GM19099 (cell line): ENCODE data around the gene GMPPA.

Experiments used
- POLR2A ChIP-seq: IDR thresholded peaks from 3 replicates; pipeline ENCODE4 v1.6.1; 2011; ENCODE audit warnings: low read depth; ENCODE audit not compliant: insufficient read length; ENCODE audit errors: extremely low read depth

The GMPPA gene

DNA sequence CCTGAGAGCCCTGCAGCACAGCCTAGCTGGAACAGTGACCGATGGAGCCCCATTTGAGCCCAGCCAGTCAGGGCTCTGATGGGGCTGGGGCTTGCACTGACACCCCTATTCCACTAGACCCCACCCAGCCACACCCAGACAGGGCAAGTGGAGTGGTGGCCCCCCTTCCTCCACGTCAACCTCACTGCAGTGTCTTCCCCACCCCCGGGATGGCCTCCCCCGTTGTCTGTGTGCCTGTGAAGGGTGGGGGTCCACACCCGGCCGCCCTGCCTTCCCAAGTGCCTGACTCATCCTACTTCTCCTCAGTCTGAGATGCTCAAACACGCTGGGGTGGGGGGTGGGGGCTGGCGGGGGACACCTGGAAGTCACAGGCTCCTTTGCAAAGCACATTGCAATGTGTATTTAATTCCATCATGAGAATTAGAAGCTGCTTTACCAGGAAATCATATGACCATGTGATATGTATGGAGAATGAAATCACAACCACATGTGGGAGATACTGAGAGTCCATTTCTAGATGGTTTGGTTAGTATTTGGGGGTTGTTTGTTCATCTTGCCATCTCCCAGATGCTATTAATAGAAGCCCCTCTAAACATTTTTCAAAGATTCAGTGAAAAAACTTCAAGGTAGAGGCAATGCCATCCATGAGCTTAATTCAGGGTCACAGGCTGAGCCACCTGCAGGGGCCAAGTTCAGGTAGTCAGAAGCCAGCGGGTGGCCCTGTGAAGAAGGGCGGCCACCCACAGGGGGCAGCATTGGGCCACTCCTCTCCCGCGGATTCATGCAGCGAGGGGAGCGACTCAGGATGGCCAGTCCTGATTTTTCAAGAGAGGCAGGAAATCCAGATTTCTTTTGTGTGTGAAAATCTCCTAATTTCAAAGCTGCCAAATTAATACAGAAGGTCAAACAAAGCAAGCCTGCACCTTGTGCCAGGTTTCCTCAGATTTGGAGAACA, 22.7 kb upstream of the GMPPA start:
- TF ChIP-seq POLR2A = no peak

GRCh38 chr2:219476652-219477151, 22.0 kb upstream of the GMPPA start:
- no peak for TF ChIP-seq POLR2A

- TF ChIP-seq POLR2A = no peak
Measured at GRCh38 chr2:219477179-219477578, 21.5 kb upstream of the GMPPA start.

DNA sequence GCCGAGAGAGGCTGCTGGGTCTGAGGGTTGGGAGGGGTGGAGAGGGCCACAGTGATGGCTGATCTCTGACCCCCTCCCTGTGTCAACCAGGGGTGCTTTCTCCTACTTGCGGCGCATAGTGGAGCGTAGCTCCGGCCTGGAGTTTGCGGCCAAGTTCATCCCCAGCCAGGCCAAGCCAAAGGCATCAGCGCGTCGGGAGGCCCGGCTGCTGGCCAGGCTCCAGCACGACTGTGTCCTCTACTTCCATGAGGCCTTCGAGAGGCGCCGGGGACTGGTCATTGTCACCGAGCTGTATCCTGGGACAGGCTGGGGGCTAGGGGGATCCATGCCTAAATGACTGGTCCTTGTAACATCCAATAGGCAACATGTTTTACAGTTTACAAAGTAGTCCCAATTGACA, 20.9 kb upstream of the GMPPA start:
- no peak for TF ChIP-seq POLR2A

DNA sequence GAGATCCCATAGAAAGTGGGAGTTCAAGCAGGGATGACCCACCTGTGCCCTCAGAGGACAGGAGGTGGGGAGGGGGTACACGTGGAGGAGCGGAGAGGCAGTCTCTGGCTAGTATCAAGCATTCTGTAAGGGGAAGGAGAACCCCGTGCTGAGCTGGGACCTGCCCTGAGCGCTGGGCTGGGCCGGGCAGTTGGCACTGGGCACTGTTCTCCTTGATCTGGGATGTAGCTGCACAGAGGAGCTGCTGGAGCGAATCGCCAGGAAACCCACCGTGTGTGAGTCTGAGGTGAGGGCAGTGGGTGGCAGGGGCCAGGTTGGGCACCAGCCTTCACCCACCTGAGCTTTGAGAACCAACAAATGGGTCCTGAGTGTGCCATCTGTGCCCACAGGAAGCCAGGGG, 19.8 kb upstream of the GMPPA start:
- no peak for TF ChIP-seq POLR2A

GRCh38 chr2:219480004-219480403, 18.7 kb upstream of the GMPPA start:
- TF ChIP-seq POLR2A = no peak

DNA sequence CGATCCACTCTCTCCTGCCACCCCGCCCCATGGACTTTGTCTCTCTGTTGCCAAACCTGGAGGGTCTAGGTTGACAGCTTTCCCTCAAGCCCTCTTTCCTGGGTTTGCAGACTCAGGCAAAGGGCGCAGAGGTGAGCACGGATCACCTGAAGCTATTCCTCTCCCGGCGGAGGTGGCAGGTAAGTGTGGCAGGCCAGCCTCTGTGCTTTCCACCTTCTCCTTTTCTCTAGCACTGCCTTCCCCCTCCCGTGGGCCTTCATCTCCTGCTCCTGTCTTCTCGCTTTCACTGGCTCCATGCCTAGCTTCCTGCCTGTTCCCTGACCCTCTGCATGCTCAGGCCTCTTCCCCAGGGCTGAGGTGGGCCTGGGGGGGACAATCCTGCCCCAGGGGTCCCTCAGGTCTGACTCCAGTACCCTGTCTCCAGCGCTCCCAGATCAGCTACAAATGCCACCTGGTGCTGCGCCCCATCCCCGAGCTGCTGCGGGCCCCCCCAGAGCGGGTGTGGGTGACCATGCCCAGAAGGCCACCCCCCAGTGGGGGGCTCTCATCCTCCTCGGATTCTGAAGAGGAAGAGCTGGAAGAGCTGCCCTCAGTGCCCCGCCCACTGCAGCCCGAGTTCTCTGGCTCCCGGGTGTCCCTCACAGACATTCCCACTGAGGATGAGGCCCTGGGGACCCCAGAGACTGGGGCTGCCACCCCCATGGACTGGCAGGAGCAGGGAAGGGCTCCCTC, 15.9 kb upstream of the GMPPA start:
- no peak for TF ChIP-seq POLR2A

DNA sequence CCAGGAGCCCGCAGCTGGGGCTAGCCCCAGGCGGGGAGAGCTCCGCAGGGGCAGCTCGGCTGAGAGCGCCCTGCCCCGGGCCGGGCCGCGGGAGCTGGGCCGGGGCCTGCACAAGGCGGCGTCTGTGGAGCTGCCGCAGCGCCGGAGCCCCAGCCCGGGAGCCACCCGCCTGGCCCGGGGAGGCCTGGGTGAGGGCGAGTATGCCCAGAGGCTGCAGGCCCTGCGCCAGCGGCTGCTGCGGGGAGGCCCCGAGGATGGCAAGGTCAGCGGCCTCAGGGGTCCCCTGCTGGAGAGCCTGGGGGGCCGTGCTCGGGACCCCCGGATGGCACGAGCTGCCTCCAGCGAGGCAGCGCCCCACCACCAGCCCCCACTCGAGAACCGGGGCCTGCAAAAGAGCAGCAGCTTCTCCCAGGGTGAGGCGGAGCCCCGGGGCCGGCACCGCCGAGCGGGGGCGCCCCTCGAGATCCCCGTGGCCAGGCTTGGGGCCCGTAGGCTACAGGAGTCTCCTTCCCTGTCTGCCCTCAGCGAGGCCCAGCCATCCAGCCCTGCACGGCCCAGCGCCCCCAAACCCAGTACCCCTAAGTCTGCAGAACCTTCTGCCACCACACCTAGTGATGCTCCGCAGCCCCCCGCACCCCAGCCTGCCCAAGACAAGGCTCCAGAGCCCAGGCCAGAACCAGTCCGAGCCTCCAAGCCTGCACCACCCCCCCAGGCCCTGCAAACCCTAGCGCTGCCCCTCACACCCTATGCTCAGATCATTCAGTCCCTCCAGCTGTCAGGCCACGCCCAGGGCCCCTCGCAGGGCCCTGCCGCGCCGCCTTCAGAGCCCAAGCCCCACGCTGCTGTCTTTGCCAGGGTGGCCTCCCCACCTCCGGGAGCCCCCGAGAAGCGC, 15.0 kb upstream of the GMPPA start:
- TF ChIP-seq POLR2A = no peak

GRCh38 chr2:219484343-219485200, 14.1 kb upstream of the GMPPA start:
- TF ChIP-seq POLR2A = no peak

DNA sequence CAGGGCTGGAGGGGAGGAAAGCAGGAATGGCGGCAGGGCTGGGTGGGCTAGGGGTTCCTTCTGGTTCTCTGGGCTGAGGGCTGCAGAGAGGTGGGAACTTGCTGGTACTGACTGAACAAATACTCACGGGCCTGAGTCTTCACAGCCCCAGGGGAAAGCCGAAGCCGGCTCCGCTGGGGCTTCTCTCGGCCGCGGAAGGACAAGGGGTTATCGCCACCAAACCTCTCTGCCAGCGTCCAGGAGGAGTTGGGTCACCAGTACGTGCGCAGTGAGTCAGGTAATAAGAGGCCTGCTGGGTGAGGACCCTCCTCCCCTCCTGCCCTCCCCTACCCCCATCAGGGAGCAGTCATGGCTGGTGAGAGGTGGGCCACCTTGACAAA, 13.5 kb upstream of the GMPPA start:
- no peak for TF ChIP-seq POLR2A

- no peak for TF ChIP-seq POLR2A
Measured at GRCh38 chr2:219486380-219486959, 12.2 kb upstream of the GMPPA start.

GRCh38 chr2:219488149-219488843, 10.4 kb upstream of the GMPPA start:
- TF ChIP-seq POLR2A = no peak

DNA sequence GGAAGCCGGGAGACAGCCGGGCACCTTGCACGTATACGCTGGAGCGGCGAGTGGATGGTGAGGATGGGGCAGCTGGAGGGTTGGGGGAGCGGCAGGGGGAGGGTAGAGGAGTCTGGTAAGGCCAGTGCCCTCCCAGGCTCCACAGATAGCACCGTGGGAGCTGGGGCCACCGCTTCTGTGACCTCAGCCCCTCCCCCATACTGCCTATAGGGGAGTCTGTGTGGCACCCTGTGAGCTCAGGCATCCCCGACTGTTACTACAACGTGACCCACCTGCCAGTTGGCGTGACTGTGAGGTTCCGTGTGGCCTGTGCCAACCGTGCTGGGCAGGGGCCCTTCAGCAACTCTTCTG, 9.9 kb upstream of the GMPPA start:
- TF ChIP-seq POLR2A = no peak
